ENCODE results near the gene RNF151. TPM values are rescaled to one million over a fixed set of nuclear protein-coding genes. Genes with fewer than 3 reads are reported as not detected.

RNF151 gene
- total and polyA plus RNA-seq, 2 of the 13 experiments (the other 11 are each of a cell fraction or from before 2014, with no cell fraction given), result not detected

DNA sequence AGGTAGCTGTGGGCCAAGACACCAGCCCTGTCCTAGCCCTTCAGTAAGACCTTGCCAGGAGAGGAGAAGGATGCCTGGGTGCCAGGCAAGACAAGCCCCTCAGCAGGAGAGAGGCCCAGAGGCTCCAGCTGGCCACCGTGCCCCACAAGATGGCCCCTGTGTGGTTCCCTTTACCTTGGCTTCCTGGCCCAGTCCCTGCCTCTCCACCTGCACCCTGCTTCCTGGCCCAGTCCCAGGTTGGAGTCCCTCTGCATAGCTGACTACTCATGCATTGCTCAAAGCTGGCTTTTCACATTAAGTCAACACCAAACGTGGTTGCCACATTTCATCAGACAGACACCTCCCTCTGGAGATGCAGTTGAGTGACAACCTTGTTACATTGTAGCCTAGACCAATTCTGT is 27.1 kb downstream of the RNF151 start (continued):
- TF ChIP-seq ELF4 (CRISPR knock-in tag; IDR thresholded peaks at IDR 0.05; ENCODE audit: borderline replicate concordance), result no peak
- TF ChIP-seq, protein P1, sequence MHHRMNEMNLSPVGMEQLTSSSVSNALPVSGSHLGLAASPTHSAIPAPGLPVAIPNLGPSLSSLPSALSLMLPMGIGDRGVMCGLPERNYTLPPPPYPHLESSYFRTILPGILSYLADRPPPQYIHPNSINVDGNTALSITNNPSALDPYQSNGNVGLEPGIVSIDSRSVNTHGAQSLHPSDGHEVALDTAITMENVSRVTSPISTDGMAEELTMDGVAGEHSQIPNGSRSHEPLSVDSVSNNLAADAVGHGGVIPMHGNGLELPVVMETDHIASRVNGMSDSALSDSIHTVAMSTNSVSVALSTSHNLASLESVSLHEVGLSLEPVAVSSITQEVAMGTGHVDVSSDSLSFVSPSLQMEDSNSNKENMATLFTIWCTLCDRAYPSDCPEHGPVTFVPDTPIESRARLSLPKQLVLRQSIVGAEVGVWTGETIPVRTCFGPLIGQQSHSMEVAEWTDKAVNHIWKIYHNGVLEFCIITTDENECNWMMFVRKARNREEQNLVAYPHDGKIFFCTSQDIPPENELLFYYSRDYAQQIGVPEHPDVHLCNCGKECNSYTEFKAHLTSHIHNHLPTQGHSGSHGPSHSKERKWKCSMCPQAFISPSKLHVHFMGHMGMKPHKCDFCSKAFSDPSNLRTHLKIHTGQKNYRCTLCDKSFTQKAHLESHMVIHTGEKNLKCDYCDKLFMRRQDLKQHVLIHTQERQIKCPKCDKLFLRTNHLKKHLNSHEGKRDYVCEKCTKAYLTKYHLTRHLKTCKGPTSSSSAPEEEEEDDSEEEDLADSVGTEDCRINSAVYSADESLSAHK (CRISPR knock-in tag; IDR thresholded peaks at IDR 0.05; ENCODE audit: borderline replicate concordance), result no peak
- TF ChIP-seq ZNF3 (CRISPR knock-in tag; IDR thresholded peaks at IDR 0.05), result peak; percentile 98
- TF ChIP-seq ZFY (CRISPR knock-in tag; IDR thresholded peaks at IDR 0.05), result peak; percentile 23; the same call in 1 of the 2 replicates
- TF ChIP-seq, protein P2, sequence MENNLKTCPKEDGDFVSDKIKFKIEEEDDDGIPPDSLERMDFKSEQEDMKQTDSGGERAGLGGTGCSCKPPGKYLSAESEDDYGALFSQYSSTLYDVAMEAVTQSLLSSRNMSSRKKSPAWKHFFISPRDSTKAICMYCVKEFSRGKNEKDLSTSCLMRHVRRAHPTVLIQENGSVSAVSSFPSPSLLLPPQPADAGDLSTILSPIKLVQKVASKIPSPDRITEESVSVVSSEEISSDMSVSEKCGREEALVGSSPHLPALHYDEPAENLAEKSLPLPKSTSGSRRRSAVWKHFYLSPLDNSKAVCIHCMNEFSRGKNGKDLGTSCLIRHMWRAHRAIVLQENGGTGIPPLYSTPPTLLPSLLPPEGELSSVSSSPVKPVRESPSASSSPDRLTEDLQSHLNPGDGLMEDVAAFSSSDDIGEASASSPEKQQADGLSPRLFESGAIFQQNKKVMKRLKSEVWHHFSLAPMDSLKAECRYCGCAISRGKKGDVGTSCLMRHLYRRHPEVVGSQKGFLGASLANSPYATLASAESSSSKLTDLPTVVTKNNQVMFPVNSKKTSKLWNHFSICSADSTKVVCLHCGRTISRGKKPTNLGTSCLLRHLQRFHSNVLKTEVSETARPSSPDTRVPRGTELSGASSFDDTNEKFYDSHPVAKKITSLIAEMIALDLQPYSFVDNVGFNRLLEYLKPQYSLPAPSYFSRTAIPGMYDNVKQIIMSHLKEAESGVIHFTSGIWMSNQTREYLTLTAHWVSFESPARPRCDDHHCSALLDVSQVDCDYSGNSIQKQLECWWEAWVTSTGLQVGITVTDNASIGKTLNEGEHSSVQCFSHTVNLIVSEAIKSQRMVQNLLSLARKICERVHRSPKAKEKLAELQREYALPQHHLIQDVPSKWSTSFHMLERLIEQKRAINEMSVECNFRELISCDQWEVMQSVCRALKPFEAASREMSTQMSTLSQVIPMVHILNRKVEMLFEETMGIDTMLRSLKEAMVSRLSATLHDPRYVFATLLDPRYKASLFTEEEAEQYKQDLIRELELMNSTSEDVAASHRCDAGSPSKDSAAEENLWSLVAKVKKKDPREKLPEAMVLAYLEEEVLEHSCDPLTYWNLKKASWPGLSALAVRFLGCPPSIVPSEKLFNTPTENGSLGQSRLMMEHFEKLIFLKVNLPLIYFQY (CRISPR knock-in tag; IDR thresholded peaks at IDR 0.05; ENCODE audit: borderline replicate concordance), result peak; percentile 76; the same call in 1 of the 2 replicates
- TF ChIP-seq HNRNPH1 (optimal IDR thresholded peaks at IDR 0.05; ENCODE audit: low read depth, low read length), result no peak
- TF ChIP-seq IRX3 (CRISPR knock-in tag; IDR thresholded peaks at IDR 0.05; ENCODE audit: borderline replicate concordance, low read depth), result no peak
- no peak for TF ChIP-seq DNMT3B (CRISPR knock-in tag; conservative IDR thresholded peaks at IDR 0.05)
- no peak for TF ChIP-seq ZNF24 (IDR thresholded peaks at IDR 0.05)
- TF ChIP-seq MAFK (conservative IDR thresholded peaks at IDR 0.05 in 1 of 2, IDR thresholded peaks at IDR 0.05 in 1 of 2; ENCODE audit: low read length in 2 of 2), result no peak
- TF ChIP-seq SAP130 (CRISPR knock-in tag; IDR thresholded peaks at IDR 0.05; ENCODE audit: low read depth), result peak; percentile 71
- TF ChIP-seq, protein P3, sequence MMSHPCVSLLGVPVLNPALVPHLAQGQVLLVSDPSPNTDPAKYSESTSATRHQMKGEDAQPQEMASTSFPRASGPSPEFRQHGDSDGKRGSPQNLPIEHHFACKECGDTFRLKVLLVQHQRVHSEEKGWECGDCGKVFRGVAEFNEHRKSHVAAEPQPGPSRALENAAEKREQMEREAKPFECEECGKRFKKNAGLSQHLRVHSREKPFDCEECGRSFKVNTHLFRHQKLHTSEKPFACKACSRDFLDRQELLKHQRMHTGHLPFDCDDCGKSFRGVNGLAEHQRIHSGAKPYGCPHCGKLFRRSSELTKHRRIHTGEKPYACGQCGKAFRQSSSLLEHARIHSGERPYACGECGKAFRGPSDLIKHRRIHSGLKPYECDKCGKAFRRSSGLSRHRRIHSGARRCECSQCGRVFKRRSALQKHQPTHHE (CRISPR knock-in tag; IDR thresholded peaks at IDR 0.05; ENCODE audit: borderline replicate concordance), result no peak
- no peak for TF ChIP-seq ZBTB42 (CRISPR knock-in tag; IDR thresholded peaks at IDR 0.05)
- TF ChIP-seq ZNF230 (CRISPR knock-in tag; IDR thresholded peaks at IDR 0.05), result no peak
- TF ChIP-seq, protein P4, sequence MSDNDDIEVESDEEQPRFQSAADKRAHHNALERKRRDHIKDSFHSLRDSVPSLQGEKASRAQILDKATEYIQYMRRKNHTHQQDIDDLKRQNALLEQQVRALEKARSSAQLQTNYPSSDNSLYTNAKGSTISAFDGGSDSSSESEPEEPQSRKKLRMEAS (IDR thresholded peaks at IDR 0.05), result 0 out of 2 replicates have a peak, but pooled peaks have one; percentile 32
- no peak for TF ChIP-seq TAF1 (CRISPR knock-in tag; IDR thresholded peaks at IDR 0.05)
- no peak for TF ChIP-seq SAFB2 (CRISPR knock-in tag; IDR thresholded peaks at IDR 0.05; ENCODE audit: borderline replicate concordance, low read depth)
- peak; percentile 88 for TF ChIP-seq ZNF7 (CRISPR knock-in tag; IDR thresholded peaks at IDR 0.05)
- no peak for TF ChIP-seq NAIF1 (CRISPR knock-in tag; IDR thresholded peaks at IDR 0.05; ENCODE audit: borderline replicate concordance)
- no peak for TF ChIP-seq NR2F6 (IDR thresholded peaks at IDR 0.05)
- TF ChIP-seq NR2F6 (CRISPR knock-in tag; IDR thresholded peaks at IDR 0.05), result no peak
- no peak for TF ChIP-seq TARDBP (CRISPR knock-in tag; IDR thresholded peaks at IDR 0.05)
- TF ChIP-seq TEAD3 (CRISPR knock-in tag; optimal IDR thresholded peaks at IDR 0.05; ENCODE audit: borderline replicate concordance), result peak; percentile 53

Measured in HepG2 (cell line).